Measurements from ENCODE around the gene DCTN1. TPM values are rescaled to one million over a fixed set of nuclear protein-coding genes. Genes with fewer than 3 reads are reported as not detected.

Gene DCTN1
- total RNA-seq, result 65.8 and 79.8 TPM in 2 replicates

GRCh38 chr2:74379851-74380789 lies at the start of gene DCTN1:
TSS of gene DCTN1 (minus strand) at chr2:74380311. CDS start at chr2:74380037, 274 bp downstream.
- H3K36me3 ChIP-seq (ENCODE audit: control insufficient read depth, insufficient read depth, low read length), result peaks cover 5% of the 10 kb centered on the region

GRCh38 chr2:74428675-74429074 lies 48.6 kb upstream of the DCTN1 start:
- Histone ChIP-seq H3K27me3 (ENCODE audit: control insufficient read depth, insufficient read depth, low read length) (no peaks in the 10 kb centered on the region), H3K36me3 (ENCODE audit: control insufficient read depth, insufficient read depth, low read length) (peaks cover 28% of the 10 kb centered on the region), H3K4me3 (ENCODE audit: low read depth, low read length) (no peak overlapping the region)
- DNase-seq (ENCODE audit: low read depth) (no peak), FAIRE-seq (peak; percentile 40)
- TF ChIP-seq, protein P1, sequence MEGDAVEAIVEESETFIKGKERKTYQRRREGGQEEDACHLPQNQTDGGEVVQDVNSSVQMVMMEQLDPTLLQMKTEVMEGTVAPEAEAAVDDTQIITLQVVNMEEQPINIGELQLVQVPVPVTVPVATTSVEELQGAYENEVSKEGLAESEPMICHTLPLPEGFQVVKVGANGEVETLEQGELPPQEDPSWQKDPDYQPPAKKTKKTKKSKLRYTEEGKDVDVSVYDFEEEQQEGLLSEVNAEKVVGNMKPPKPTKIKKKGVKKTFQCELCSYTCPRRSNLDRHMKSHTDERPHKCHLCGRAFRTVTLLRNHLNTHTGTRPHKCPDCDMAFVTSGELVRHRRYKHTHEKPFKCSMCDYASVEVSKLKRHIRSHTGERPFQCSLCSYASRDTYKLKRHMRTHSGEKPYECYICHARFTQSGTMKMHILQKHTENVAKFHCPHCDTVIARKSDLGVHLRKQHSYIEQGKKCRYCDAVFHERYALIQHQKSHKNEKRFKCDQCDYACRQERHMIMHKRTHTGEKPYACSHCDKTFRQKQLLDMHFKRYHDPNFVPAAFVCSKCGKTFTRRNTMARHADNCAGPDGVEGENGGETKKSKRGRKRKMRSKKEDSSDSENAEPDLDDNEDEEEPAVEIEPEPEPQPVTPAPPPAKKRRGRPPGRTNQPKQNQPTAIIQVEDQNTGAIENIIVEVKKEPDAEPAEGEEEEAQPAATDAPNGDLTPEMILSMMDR (IDR thresholded peaks at IDR 0.05; ENCODE audit: insufficient read depth, low read length, severe bottlenecking), result no peak

More at GRCh38 chr2:74379851-74380789, at the start of gene DCTN1:
- Histone ChIP-seq H3K4me3 (ENCODE audit: low read depth, low read length) (peak within 1 kb of the TSS; percentile 20), H3K27me3 (ENCODE audit: control insufficient read depth, insufficient read depth, low read length) (no peaks in the 10 kb centered on the region)
- FAIRE-seq, result no peak
- TF ChIP-seq, protein P1 (IDR thresholded peaks at IDR 0.05; ENCODE audit: insufficient read depth, low read length, severe bottlenecking), result no peak
- peak; percentile 56 for DNase-seq (ENCODE audit: low read depth)

DNA sequence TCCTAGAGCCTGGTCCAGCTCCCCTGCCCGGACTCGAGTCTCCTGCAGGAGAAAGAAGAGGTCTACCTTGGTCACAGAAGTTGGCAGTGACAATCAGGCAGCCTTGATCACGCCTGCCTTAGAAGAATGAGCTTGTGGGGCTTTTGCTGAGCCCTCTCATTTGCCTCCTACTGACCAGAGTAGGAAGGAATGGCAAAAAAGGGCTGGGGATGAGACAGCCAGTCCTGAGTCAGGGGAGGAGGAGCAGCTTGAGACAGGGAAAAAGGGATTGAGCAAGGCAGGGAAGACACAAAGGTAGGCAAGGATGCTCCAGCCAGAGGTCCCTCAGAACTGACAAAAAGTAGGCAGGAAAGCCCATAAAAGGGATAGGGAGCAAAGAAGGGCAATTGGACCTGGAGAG lies 47.4 kb upstream of the DCTN1 start:
- DNase-seq (ENCODE audit: low read depth) (peak; percentile 50), FAIRE-seq (no peak)
- H3K4me3 ChIP-seq (ENCODE audit: low read depth, low read length), result no peak overlapping the region
- TF ChIP-seq, protein P1 (IDR thresholded peaks at IDR 0.05; ENCODE audit: insufficient read depth, low read length, severe bottlenecking), result no peak
- peaks cover 27% of the 10 kb centered on the region for H3K36me3 ChIP-seq (ENCODE audit: control insufficient read depth, insufficient read depth, low read length)
- H3K27me3 ChIP-seq (ENCODE audit: control insufficient read depth, insufficient read depth, low read length), result no peaks in the 10 kb centered on the region

DNA sequence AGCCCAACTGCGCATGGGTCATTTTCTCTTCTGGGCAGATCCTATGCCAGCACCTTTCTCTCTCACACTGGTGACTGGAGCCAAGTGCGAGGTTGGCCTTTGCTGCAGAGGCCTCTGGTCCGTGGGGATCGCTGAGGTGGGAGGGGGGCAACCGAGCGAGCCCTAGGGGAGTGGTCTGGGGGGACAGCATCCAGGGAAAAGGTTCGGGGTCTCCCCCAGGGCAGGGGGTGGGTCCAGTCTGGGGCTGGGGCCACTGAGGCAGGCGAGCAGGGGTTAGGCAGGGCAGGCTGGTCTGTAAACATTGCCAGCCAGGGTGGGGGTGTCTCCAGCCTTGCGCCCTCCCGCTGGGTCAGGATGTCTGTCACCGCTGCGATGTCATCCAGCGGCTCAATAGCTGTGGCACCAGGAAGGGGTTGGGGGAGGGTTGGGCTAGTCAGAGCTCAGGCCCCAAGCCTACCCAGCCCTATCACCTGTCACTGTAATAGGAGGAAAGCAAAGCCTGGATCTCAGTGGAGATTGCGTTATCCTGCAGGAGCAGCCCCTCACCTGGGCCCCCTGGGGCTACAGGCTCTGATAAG lies 46.2 kb upstream of the DCTN1 start:
- TF ChIP-seq, protein P1 (IDR thresholded peaks at IDR 0.05; ENCODE audit: insufficient read depth, low read length, severe bottlenecking), result no peak
- DNase-seq (ENCODE audit: low read depth), result no peak
- no peak for FAIRE-seq
- H3K36me3 ChIP-seq (ENCODE audit: control insufficient read depth, insufficient read depth, low read length), result peaks cover 18% of the 10 kb centered on the region
- H3K27me3 ChIP-seq (ENCODE audit: control insufficient read depth, insufficient read depth, low read length), result no peaks in the 10 kb centered on the region
- no peak overlapping the region for H3K4me3 ChIP-seq (ENCODE audit: low read depth, low read length)

DNA sequence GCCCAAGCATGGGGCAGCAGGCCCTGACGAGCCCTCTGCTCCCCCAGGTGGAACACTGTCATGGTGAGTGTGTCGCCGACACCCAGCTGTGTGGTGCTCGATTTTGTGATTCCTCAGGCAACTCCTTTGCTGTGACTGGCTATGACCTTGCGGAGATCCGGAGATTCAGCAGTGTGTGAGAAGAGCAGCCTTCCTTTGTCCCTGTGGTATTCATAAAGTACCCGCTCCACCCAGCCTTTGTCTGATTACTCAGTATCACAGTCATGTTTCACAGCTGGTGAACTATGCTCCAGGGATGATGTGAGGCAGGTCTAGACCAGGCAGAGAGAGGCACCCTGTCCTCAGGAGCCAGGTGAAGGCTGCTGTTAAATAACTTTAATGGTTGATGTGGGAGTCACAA lies 45.4 kb upstream of the DCTN1 start:
- TF ChIP-seq, protein P1 (IDR thresholded peaks at IDR 0.05; ENCODE audit: insufficient read depth, low read length, severe bottlenecking), result no peak
- no peak overlapping the region for H3K4me3 ChIP-seq (ENCODE audit: low read depth, low read length)
- FAIRE-seq (peak; percentile 66), DNase-seq (ENCODE audit: low read depth) (peak; percentile 98)
- no peaks in the 10 kb centered on the region for H3K27me3 ChIP-seq (ENCODE audit: control insufficient read depth, insufficient read depth, low read length)
- H3K36me3 ChIP-seq (ENCODE audit: control insufficient read depth, insufficient read depth, low read length), result peaks cover 14% of the 10 kb centered on the region
